Ramos (cell line): ENCODE data around the gene RELA.
"Not testable (repeated sequence)": the region's sequence is repeated elsewhere in the genome, so short reads cannot be mapped to it uniquely, and the experiment has no call there.

ENCODE experiments used
- in situ Hi-C: fragments of 300-500 bp; cut with MboI; formaldehyde crosslinking; loops from one replicate; pipeline ENCODE4 v1.14.3; 2022; ENCODE audit warnings: low sequenced_read_pairs; ENCODE audit not compliant: unreplicated experiment

The RELA gene

DNA sequence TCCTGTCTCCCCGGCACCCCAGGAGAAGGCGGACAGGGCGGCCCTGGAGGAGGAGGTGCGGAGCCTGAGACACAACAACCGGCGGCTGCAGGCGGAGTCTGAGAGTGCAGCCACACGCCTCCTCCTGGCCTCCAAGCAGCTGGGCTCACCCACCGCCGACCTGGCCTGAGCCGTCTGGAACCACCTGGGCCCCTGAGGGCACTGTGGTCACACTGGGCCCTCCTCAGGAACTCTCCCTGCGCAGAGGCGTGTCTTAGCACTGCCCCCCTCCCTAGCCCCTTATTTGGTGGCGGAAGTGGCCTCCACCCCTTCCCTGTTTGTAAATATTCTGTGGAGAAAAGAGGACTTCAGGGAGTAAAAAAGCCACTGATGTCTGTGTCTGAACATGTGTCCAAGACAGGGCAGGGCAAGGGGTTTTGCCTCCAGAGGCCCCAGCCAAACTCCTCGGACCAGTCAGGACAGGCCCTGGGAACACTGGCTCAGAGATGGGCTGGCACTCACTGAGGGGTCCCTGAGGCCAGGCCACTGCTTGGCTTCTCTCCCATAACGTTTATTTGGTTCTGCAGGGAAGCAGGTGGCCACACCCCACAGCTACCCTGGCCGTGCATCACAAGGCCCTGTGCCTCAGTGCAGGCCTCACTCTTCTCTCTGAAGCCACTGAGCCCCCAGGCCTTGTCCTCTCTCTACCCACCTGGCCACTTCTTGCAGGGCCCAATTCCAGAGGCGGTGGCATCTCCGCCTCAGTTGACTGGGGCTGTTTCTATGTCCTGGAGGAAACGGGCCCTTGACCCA is 12.0 kb downstream of the RELA start:
- in situ Hi-C loops, result no loop called here

DNA sequence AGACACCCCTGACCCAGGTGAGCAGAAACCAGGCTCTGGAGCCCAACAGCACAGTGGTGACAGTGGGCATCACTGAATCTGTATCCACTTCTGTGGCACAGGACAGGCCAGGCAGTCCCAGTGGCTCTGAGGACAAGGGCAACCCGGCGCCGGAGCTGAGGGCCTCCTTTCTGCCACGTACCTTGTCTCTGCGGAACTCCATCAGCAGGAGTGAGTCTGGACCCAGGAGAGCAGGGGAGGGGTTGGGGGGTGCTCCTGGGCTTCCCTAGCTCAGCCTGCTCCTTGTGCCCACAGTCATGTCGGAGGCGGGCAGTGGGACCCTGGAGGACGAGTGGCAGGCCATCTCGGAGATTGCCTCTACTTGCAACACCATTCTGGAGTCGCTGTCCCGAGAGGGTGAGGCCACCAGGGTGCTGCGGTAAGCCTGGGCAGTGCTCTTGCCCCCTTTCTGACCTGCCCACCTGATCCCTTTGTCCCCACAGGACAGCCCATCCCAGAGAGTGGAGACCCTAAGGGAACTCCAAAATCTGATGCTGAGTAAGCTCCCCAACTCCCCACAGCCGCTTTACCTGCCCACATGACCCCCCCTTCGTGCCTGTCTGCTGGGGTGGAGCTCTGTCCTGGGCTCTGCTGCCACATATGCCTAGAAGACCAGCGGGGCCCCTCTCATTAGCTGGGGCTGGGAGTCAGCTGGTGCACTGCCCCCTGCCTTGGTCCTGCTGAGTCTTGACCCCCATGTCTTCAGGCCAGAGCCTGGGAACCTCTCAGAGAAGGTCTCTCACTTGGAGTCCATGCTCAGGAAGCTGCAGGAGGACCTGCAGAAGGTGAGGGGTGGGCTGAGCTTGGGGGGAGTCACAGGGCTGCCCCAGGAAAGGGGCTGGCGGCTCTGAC is 12.8 kb downstream of the RELA start:
- in situ Hi-C loops, result no loop called here

- in situ Hi-C loops, result no loop called here
Measured at GRCh38 chr11:65648997-65649493, 13.7 kb downstream of the RELA start.

GRCh38 chr11:65646958-65647701 is 15.6 kb downstream of the RELA start:
- in situ Hi-C loops, result no loop called here

DNA sequence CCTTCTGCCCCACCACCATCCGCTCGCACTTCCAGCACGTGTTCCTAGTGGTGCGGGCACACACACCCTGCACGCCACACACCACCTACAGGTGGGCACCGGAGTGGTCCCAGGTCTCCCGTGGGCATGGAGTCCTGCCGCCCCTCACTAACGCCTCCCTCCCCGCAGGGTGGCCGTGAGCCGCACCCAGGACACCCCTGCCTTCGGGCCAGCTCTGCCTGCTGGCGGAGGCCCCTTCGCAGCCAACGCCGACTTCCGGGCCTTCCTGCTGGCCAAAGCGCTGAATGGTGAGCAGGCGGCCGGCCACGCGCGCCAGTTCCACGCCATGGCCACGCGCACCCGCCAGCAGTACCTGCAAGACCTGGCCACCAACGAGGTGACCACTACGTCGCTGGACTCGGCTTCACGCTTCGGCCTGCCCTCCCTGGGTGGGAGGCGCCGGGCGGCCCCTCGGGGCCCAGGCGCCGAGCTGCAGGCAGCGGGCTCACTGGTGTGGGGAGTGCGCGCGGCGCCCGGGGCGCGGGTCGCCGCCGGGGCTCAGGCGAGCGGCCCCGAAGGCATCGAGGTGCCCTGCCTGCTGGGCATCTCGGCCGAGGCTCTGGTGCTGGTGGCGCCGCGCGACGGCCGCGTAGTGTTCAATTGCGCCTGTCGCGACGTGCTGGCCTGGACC is 16.3 kb downstream of the RELA start:
- in situ Hi-C loops, result no loop called here

GRCh38 chr11:65645710-65646109 is 17.0 kb downstream of the RELA start:
- in situ Hi-C loops, result no loop called here

- in situ Hi-C loops, result no loop called here
Measured at GRCh38 chr11:65644837-65645236, 17.9 kb downstream of the RELA start.

DNA sequence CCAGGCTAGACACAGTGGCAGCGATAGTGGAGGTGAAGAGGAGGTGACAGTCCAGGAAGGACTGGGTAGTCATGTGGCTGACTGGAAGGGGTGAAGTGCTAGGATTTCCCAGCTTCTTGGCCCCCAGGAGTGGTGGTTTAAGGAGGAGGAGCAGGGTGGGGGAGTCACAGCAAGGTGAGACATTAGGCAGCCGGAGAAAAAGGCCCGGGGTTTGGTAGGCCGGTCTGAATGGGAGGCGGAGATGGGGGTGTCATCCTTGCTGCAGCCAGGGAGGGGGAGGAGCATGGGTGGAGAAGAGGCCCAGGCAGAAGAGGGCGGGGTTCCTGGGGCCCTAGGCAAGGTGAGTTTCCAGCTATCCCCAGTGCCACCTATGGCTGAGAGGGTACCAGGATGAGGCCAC is 18.7 kb downstream of the RELA start:
- in situ Hi-C loops, result no loop called here

GRCh38 chr11:65642014-65642671 is 20.6 kb downstream of the RELA start:
- in situ Hi-C loops, result no loop called here

DNA sequence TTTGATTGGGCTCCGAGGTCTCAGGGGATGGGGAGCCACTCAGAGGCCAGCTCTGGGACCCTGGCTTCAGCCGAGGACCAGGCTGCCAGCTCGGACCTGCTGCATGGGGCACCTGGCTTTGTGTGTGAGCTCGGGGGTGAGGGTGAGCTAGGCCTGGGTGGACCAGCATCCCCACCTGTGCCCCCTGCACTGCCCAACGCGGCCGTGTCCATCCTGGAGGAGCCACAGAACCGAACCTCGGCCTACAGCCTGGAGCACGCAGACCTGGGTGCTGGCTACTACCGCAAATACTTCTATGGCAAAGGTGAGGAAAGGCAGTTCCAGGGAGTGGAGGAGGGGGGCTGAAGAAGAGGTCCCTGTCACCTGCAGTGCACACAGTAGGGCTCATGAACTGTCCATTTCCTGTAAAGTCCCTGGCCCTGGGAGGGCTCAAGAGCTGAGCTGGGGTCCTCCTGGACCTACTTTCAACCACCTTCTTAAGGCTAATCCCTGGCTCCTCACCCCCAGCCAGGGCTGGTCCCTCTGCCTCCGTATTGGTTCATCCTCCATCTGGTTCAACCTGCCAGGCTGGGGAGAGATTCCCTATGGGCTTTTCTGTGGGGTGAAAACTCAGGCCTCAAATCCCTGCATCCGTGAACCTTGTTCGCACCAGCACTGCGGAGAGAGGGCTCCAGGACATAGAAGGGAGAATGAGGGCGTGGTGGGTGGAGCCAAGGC is 21.3 kb downstream of the RELA start:
- in situ Hi-C loops, result no loop called here

DNA sequence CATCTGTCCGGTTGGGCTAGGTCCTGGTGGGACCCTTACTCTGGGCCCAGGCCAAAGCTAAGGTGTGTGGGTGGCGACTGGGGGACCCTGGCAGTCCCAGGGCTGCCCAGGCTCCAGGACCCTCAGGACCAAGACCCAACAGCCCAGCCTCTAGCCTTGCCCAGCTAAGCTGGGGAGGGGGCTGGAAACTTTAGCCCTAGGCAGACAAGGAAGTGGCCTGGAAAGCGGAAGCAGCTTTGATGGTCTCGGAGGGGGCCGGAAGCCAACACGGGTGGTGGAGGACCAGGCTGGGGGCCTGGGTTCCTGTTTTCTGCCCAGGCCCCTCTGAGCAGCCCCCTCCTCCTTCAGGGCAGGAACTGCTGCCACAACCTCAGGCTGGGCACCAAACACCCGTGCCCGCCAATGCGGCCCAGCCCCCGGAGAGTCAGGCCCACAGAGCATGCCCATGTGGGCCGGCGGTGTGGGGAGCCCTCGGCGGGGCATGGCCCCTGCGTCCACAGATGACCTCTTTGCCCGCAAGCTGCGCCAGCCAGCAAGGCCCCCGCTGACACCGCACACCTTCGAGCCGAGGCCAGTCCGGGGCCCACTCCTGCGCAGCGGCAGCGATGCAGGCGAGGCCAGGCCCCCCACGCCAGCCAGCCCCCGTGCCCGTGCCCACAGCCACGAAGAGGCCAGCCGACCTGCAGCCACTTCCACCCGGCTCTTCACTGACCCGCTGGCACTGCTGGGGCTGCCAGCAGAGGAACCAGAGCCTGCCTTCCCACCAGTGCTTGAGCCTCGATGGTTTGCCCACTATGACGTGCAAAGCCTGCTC is 22.0 kb downstream of the RELA start:
- in situ Hi-C loops, result no loop called here

DNA sequence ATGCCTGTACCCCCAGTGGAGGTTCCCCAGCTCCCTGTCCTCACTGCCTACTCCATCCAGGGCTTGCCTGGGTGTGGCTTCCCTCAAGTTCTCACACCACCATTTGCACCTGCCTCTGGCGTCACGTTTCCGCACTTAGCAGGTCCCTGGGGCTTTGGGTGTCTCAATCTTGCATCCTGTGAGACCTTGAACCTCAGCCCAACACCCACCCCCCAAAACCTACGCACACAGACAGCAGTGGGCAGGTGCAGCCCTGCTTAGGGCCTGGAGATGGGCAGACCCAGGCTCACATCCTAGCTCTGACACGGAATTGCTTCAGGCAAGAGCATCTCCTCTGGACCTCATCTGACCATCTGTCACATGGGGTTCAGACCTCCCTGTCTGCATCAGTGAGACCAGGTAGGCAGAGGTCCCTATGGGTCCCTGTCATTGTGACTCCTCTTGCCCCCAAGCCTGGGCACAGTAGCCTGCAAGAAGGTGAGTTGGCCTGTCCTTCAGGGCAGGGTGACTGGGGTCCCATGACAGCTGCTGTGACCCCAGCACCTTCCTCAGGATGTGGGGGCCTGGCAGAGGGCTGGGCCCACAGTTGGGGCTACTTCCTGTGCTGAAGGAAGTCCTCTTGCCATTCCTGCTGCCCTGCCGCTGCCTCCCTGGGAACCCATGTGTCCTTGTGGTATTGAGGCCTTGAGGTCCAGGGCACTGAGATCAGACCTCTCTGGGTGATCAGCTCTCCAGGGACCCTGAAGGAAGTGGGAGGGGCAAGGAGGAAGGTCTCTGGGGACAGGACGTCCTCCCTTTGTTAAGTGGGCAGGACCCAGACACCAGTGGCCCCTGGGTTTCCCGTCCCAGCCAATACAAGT is 22.9 kb downstream of the RELA start:
- in situ Hi-C loops, result no loop called here

DNA sequence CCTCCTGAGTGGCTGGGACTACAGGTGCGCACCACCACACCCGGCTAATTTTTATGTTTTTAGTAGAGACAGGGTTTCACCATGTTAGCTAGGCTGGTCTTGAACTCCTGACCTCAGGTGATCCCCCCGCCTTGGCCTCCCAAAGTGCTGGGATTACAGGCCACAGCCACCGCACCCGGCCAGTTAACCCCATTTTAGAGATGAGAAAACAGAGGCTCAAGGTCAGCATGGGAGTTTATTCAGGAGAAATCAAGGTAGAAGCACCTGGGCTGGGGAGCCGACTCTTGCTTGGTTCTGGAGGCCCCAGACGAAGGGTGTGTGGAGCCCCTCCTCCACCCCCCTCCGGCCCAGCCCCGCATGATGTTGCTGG is 23.5 kb downstream of the RELA start:
- in situ Hi-C loops, result not testable (repeated sequence)

- in situ Hi-C loops, result no loop called here
Measured at GRCh38 chr11:65637794-65638419, 24.8 kb downstream of the RELA start, which contains the start of gene SIPA1. Gene SIPA1 (plus strand): TSS chr11:65638101. CDS start chr11:65640922, 2,821 bp downstream.

GRCh38 chr11:65637032-65637557 is 25.6 kb downstream of the RELA start:
- in situ Hi-C loops, result no loop called here
